ENCODE results near the gene EEF1AKMT3.

EEF1AKMT3 gene

DNA sequence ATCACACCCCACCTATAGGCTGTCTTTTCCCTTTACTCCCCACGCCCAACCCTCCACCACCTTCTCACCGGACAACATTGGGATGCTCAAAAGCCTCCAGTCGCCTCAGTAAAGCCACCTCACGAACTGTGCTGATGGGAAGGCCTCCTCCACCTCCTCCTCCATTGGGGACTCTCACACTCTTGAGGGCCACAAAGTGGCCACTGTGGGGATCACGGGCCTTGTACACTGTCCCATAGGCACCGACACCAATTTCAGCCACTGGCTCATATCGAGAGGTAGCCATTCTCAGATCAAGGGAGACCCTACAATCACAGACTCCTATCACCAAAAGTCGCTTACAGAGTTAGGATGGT, 21.0 kb upstream of the EEF1AKMT3 start:
- Histone ChIP-seq H3K4me1 (ENCODE audit: control extremely low read depth in 1 of 4, control insufficient read depth in 4 of 4, insufficient read depth in 4 of 4, low read length in 3 of 4) (peaks cover 16 to 47% (median 42%) of the 10 kb centered on the region in 4 experiments), H3K4me3 (ENCODE audit: control insufficient read depth in 1 of 7, extremely low read depth in 1 of 7, insufficient read depth in 4 of 7, low read depth in 2 of 7, low read length in 6 of 7) (peak overlapping the region; percentile 46 to 92 (median 83)), H3K9me3 (ENCODE audit: control extremely low read depth in 1 of 5, control insufficient read depth in 4 of 5, insufficient read depth in 2 of 5, low read depth in 1 of 5, low read length in 4 of 5) (no peaks in the 10 kb centered on the region), H3K27me3 (replicated peaks in 2 of 5; ENCODE audit: control insufficient read depth in 4 of 5, insufficient read depth in 5 of 5, low read length in 4 of 5) (peaks cover 0 to 4% (median 0%) of the 10 kb centered on the region in 5 experiments), H3K36me3 (ENCODE audit: control insufficient read depth in 4 of 4, insufficient read depth in 4 of 4, low read length in 3 of 4) (peaks cover 2 to 44% (median 31%) of the 10 kb centered on the region in 4 experiments), H3K27ac (ENCODE audit: insufficient read depth in 1 of 2, low read depth in 1 of 2, low read length in 2 of 2, poor library complexity in 1 of 2, severe bottlenecking in 2 of 2) (peak overlapping the region; percentile 72 to 92)
- CTCF ChIA-PET, result interaction anchor here (0.8 to 1.3 kb wide), 2 partner anchors 12 to 131 kb away, joined by 3 read pairs; no protein-coding TSS in a partner anchor
- WGBS (ENCODE audit: insufficient coverage), result 15% methylated on average over 8 of the region's 8 CpGs
- no peak for DNase-seq
- POLR2A ChIA-PET, result interaction anchor here (1.2 kb wide), 1 partner anchor 10 kb away, joined by 5 read pairs; no protein-coding TSS in a partner anchor

DNA sequence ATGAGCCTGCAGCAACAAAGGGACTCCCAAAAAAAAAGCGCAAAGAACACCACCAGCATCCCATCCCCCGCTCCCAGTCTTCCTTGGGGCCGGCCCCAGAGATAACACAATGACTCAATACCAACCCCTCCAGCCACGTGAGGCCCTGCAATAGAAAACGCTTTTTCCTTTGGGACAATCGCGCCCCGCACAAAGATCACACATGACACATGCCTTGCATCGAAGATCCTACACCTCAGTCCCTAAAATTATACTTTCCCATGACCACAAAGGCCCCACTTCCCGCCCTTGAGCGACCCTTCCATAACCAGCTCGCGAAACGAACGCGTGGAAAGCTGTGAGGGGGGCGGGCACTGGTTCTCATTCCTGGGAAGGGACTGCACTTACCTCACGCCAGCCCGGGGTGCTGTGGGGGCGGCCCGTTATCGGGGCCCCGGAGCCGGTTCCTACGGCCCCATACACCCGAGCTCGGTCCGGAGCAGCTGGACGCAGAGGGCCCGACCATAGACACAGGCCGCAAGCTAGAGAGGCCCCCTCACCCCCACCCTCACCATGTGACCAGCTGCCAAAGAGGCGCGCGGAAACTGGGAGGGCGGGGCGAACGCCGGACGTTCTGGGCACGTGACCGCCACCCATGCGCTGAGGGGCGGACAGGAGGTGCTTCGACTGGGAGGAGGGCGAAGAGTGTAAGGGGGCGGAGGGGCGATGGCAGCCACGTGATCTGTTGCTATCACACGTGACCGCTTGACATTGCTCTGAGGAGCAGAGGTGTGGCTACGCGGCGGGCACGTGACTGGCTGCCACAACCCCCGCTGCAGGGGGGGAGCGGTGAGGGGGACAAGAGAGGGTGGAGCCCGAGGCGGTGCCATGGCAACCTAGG, 20.4 kb upstream of the EEF1AKMT3 start, which contains the start of gene CDK4:
TSS of gene CDK4 (minus strand) at position 523 of the 880 bp plus-strand sequence. CDS start 593 bp downstream, outside the sequence.
- Histone ChIP-seq H3K27ac (ENCODE audit: insufficient read depth in 1 of 2, low read depth in 1 of 2, low read length in 2 of 2, poor library complexity in 1 of 2, severe bottlenecking in 2 of 2) (peak within 1 kb of the TSS; percentile 72 to 92), H3K27me3 (replicated peaks in 2 of 5; ENCODE audit: control insufficient read depth in 4 of 5, insufficient read depth in 5 of 5, low read length in 4 of 5) (peaks cover 0 to 4% (median 0%) of the 10 kb centered on the region in 5 experiments), H3K36me3 (ENCODE audit: control insufficient read depth in 4 of 4, insufficient read depth in 4 of 4, low read length in 3 of 4) (peaks cover 2 to 37% (median 26%) of the 10 kb centered on the region in 4 experiments), H3K9me3 (ENCODE audit: control extremely low read depth in 1 of 5, control insufficient read depth in 4 of 5, insufficient read depth in 2 of 5, low read depth in 1 of 5, low read length in 4 of 5) (no peaks in the 10 kb centered on the region), H3K4me3 (ENCODE audit: control insufficient read depth in 1 of 7, extremely low read depth in 1 of 7, insufficient read depth in 4 of 7, low read depth in 2 of 7, low read length in 6 of 7) (peak within 1 kb of the TSS; percentile 46 to 92 (median 83)), H3K4me1 (ENCODE audit: control extremely low read depth in 1 of 4, control insufficient read depth in 4 of 4, insufficient read depth in 4 of 4, low read length in 3 of 4) (peaks cover 18 to 52% (median 48%) of the 10 kb centered on the region in 4 experiments)
- ChIA-PET POLR2A (interaction anchor here (0.6 to 1.2 kb wide), 4 partner anchors 10 to 154 kb away, joined by 3 to 6 read pairs (median 4); partner anchors contain the start of genes EEF1AKMT3 and METTL1), CTCF (interaction anchor here (0.8 to 0.9 kb wide), 2 partner anchors 16 to 131 kb away, joined by 3 read pairs; no protein-coding TSS in a partner anchor)
- DNase-seq, result peak; percentile 100
- 0% methylated on average over 42 of the region's 58 CpGs for WGBS (ENCODE audit: insufficient coverage)

DNA sequence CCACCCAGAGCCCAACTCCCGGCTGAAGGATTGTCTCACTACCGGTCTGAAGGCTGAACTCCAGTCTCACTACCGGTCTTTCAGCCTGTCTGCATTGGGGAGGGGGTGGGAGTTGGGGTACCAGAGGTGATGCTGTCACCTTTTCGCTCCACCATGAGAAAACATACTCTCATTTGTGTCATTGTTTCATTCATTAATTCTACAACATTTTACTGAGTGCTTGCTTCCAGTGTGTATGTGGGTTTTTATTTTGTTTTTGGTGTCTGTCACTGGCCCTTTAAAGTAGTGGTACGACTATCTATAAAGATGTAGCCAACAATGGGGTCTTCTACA, 19.8 kb upstream of the EEF1AKMT3 start:
- no peaks in the 10 kb centered on the region for H3K9me3 ChIP-seq (ENCODE audit: control extremely low read depth in 1 of 5, control insufficient read depth in 4 of 5, insufficient read depth in 2 of 5, low read depth in 1 of 5, low read length in 4 of 5)
- WGBS (ENCODE audit: insufficient coverage), result no CpG with 5 or more reads among the region's 5 CpGs
- peak overlapping the region in 5 of 7 experiments; percentile 26 to 73 (median 35) for H3K4me3 ChIP-seq (ENCODE audit: control insufficient read depth in 1 of 7, extremely low read depth in 1 of 7, insufficient read depth in 4 of 7, low read depth in 2 of 7, low read length in 6 of 7)
- H3K36me3 ChIP-seq (ENCODE audit: control insufficient read depth in 4 of 4, insufficient read depth in 4 of 4, low read length in 3 of 4), result peaks cover 2 to 33% (median 21%) of the 10 kb centered on the region in 4 experiments
- DNase-seq, result no peak
- ChIA-PET CTCF (interaction anchor here (0.9 kb wide), 1 partner anchor 15 kb away, joined by 3 read pairs; no protein-coding TSS in a partner anchor), POLR2A (interaction anchor here (1.2 kb wide), 1 partner anchor 11 kb away, joined by 5 read pairs; no protein-coding TSS in a partner anchor)
- H3K27me3 ChIP-seq (replicated peaks in 2 of 5; ENCODE audit: control insufficient read depth in 4 of 5, insufficient read depth in 5 of 5, low read length in 4 of 5), result peaks cover 0 to 4% (median 0%) of the 10 kb centered on the region in 5 experiments
- peaks cover 18 to 53% (median 48%) of the 10 kb centered on the region in 4 experiments for H3K4me1 ChIP-seq (ENCODE audit: control extremely low read depth in 1 of 4, control insufficient read depth in 4 of 4, insufficient read depth in 4 of 4, low read length in 3 of 4)
- H3K27ac ChIP-seq (ENCODE audit: insufficient read depth in 1 of 2, low read depth in 1 of 2, low read length in 2 of 2, poor library complexity in 1 of 2, severe bottlenecking in 2 of 2), result peak overlapping the region; percentile 52 to 81

DNA sequence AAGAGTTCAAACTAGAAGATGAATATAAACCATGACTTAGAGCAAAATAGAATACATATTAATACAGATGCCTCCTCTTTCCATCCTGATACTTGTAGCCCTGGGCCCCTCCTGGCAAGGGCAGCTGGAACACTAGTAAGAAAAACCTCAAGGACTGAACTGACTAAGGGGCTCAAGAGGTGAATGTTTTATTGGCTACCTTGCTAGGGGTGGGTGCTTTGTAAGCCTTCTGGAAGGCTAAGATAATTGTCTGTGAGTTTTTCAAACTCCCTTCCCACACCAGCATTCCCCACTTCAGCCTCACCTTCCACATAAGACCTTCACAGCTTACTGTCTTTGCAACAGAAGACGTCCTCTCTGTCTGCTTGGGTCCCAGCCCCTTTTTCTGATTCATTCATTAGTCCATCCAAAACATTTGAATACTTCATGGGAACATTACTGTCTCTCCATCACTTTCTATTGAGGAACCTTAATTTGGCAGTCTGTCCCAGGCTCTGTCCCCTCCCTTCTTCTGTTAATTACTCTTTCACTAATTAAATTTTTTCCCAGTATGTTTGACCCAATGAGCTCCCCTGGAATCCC, 18.6 kb upstream of the EEF1AKMT3 start:
- no peak for DNase-seq
- Histone ChIP-seq H3K4me3 (ENCODE audit: control insufficient read depth in 1 of 7, extremely low read depth in 1 of 7, insufficient read depth in 4 of 7, low read depth in 2 of 7, low read length in 6 of 7) (peak overlapping the region in 4 of 7 experiments; percentile 63 to 84 (median 82)), H3K27ac (ENCODE audit: insufficient read depth in 1 of 2, low read depth in 1 of 2, low read length in 2 of 2, poor library complexity in 1 of 2, severe bottlenecking in 2 of 2) (peak overlapping the region in 1 of 2 experiments; percentile 81), H3K27me3 (replicated peaks in 2 of 5; ENCODE audit: control insufficient read depth in 4 of 5, insufficient read depth in 5 of 5, low read length in 4 of 5) (peaks cover 0 to 4% (median 0%) of the 10 kb centered on the region in 5 experiments), H3K4me1 (ENCODE audit: control extremely low read depth in 1 of 4, control insufficient read depth in 4 of 4, insufficient read depth in 4 of 4, low read length in 3 of 4) (peaks cover 18 to 53% (median 48%) of the 10 kb centered on the region in 4 experiments), H3K9me3 (ENCODE audit: control extremely low read depth in 1 of 5, control insufficient read depth in 4 of 5, insufficient read depth in 2 of 5, low read depth in 1 of 5, low read length in 4 of 5) (no peaks in the 10 kb centered on the region), H3K36me3 (ENCODE audit: control insufficient read depth in 4 of 4, insufficient read depth in 4 of 4, low read length in 3 of 4) (peaks cover 2 to 29% (median 23%) of the 10 kb centered on the region in 4 experiments)
- POLR2A ChIA-PET, result interaction anchor here (1.9 kb wide), 1 partner anchor 18 kb away, joined by 6 read pairs; the partner anchor contains the start of genes EEF1AKMT3 and METTL1
- CTCF ChIA-PET, result interaction anchor here (1.2 kb wide), 1 partner anchor 9 kb away, joined by 3 read pairs; the partner anchor contains the start of gene TSPAN31
- 82% methylated on average over 1 of the region's 1 CpG for WGBS (ENCODE audit: insufficient coverage)

DNA sequence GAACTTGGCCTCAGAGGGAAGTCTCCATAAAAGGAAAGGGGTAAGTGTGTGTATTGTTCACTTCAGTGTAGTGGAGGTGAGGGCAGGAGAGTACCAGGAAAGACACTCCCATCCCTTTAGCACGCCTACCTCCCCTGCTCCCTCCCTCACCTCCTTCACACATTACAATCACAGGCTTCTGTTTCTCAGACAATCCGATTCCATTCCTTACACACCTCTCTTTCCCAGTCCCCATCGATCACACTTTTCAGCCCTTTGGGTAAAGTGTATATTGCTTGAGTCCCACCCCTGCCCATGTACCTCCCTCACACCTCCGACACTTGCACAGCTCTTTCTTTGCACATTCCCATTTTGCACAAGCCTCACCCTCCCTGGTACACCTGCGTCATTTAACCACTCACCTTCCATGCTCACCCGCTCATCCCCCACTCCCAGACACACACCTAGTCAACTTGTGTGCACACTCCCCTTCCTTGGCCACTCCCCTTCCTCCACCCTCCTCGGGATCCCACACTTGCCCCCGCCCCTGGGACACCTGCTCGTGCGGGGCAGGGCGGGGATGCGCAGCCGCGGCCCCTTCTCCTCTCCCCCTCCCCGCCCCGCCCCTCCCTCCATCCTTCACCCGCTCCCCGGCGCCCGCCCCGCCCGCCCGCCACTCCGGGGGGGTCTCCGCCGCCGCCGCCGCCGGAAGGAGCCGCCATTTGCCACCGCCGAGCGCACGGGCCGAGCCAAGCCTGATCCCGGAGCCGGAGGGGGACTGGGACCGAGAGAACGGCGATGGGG, 17.8 kb upstream of the EEF1AKMT3 start, which contains the start of gene MARCHF9:
TSS of gene MARCHF9 (plus strand) at position 693 of the 783 bp plus-strand sequence. CDS start 426 bp downstream, outside the sequence.
- Histone ChIP-seq H3K27me3 (replicated peaks in 2 of 5; ENCODE audit: control insufficient read depth in 4 of 5, insufficient read depth in 5 of 5, low read length in 4 of 5) (peaks cover 0 to 4% (median 0%) of the 10 kb centered on the region in 5 experiments), H3K4me3 (ENCODE audit: control insufficient read depth in 1 of 7, extremely low read depth in 1 of 7, insufficient read depth in 4 of 7, low read depth in 2 of 7, low read length in 6 of 7) (peak within 1 kb of the TSS; percentile 59 to 84 (median 74)), H3K9me3 (ENCODE audit: control extremely low read depth in 1 of 5, control insufficient read depth in 4 of 5, insufficient read depth in 2 of 5, low read depth in 1 of 5, low read length in 4 of 5) (no peaks in the 10 kb centered on the region), H3K36me3 (ENCODE audit: control insufficient read depth in 4 of 4, insufficient read depth in 4 of 4, low read length in 3 of 4) (peaks cover 2 to 26% (median 17%) of the 10 kb centered on the region in 4 experiments), H3K4me1 (ENCODE audit: control extremely low read depth in 1 of 4, control insufficient read depth in 4 of 4, insufficient read depth in 4 of 4, low read length in 3 of 4) (peaks cover 18 to 53% (median 48%) of the 10 kb centered on the region in 4 experiments), H3K27ac (ENCODE audit: insufficient read depth in 1 of 2, low read depth in 1 of 2, low read length in 2 of 2, poor library complexity in 1 of 2, severe bottlenecking in 2 of 2) (peak within 1 kb of the TSS in 1 of 2 experiments; percentile 49)
- WGBS (ENCODE audit: insufficient coverage), result 0% methylated on average over 16 of the region's 41 CpGs
- peak; percentile 61 to 77 (median 70) for DNase-seq
- POLR2A ChIA-PET, result interaction anchor here (1.9 kb wide), 1 partner anchor 18 kb away, joined by 6 read pairs; the partner anchor contains the start of genes EEF1AKMT3 and METTL1
- CTCF ChIA-PET, result interaction anchor here (1.2 to 3.0 kb wide), 2 partner anchors 10 to 12 kb away, joined by 3 to 43 read pairs; partner anchors contain the start of genes CYP27B1 and TSPAN31

DNA sequence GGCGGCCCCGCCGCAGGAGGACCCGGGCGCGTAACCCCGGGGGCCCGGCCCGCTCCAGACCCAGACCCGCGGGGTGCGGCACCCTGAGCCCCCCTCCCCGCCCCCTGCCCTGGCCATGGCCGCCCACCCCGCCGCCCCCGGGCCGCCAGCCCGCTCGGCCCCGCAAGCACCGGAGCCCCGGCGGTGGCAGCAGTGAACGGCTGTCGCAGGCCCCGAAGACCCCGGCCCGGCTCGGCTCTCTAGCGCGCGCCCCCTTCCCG, 17.3 kb upstream of the EEF1AKMT3 start:
- Histone ChIP-seq H3K9me3 (ENCODE audit: control extremely low read depth in 1 of 5, control insufficient read depth in 4 of 5, insufficient read depth in 2 of 5, low read depth in 1 of 5, low read length in 4 of 5) (no peaks in the 10 kb centered on the region), H3K4me3 (ENCODE audit: control insufficient read depth in 1 of 7, extremely low read depth in 1 of 7, insufficient read depth in 4 of 7, low read depth in 2 of 7, low read length in 6 of 7) (peak overlapping the region; percentile 43 to 84 (median 68)), H3K27ac (ENCODE audit: insufficient read depth in 1 of 2, low read depth in 1 of 2, low read length in 2 of 2, poor library complexity in 1 of 2, severe bottlenecking in 2 of 2) (no peak overlapping the region), H3K4me1 (ENCODE audit: control extremely low read depth in 1 of 4, control insufficient read depth in 4 of 4, insufficient read depth in 4 of 4, low read length in 3 of 4) (peaks cover 18 to 53% (median 48%) of the 10 kb centered on the region in 4 experiments), H3K36me3 (ENCODE audit: control insufficient read depth in 4 of 4, insufficient read depth in 4 of 4, low read length in 3 of 4) (peaks cover 2 to 22% (median 16%) of the 10 kb centered on the region in 4 experiments), H3K27me3 (replicated peaks in 2 of 5; ENCODE audit: control insufficient read depth in 4 of 5, insufficient read depth in 5 of 5, low read length in 4 of 5) (peaks cover 0 to 4% (median 0%) of the 10 kb centered on the region in 5 experiments)
- POLR2A ChIA-PET, result interaction anchor here (1.9 kb wide), 1 partner anchor 17 kb away, joined by 6 read pairs; the partner anchor contains the start of genes EEF1AKMT3 and METTL1
- CTCF ChIA-PET, result interaction anchor here (3.0 kb wide), 1 partner anchor 11 kb away, joined by 43 read pairs; the partner anchor contains the start of gene CYP27B1
- WGBS (ENCODE audit: insufficient coverage), result 0% methylated on average over 6 of the region's 34 CpGs
- no peak for DNase-seq

Measured in common myeloid progenitor, CD34-positive (primary cell).